ENCODE results near the gene DEPP1.

The DEPP1 gene

DNA sequence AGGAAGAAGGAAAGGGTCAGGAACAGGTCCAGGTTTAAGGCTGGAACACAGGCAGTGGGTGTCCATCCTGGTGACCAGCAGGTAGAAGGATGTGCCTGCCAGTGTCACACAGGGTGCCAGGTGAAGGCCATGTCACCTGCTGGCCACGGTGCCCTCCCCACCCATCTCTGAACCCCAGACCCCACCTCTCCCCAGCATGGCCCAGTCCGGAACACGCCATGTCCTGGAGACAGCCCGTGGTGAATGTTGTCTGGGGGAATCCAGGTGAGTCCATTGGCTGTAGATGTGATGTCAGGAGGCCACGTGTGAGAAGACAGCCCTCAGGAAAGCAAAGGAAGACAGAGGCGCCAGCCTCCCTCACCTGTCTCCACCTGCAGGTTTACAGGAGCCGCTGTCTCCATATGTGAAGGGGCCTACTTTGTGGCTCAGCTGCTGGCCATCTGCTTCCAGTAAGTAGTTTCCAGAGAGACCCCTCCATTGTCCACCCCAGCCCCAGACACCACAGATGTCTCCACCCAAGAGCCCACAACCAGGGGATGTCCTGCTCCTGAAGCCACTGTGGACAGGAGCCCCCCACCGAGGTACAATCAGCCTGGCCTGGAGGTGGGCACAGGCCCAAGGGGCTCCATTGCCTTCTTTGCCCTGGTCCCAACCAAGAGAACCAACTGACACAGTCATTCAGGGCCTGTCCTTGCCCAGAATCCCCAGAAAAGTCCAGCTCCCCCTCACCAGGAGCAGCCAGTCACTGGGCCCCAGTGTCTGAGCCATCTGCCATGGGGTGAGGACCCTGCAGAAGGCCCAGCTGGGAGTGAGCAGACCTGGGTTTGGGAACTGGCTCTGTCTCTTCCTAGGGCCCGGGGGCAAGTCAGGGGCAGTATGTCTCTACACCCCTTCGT lies 46.7 kb downstream of the DEPP1 start:
- DNase-seq = no peak

DNA sequence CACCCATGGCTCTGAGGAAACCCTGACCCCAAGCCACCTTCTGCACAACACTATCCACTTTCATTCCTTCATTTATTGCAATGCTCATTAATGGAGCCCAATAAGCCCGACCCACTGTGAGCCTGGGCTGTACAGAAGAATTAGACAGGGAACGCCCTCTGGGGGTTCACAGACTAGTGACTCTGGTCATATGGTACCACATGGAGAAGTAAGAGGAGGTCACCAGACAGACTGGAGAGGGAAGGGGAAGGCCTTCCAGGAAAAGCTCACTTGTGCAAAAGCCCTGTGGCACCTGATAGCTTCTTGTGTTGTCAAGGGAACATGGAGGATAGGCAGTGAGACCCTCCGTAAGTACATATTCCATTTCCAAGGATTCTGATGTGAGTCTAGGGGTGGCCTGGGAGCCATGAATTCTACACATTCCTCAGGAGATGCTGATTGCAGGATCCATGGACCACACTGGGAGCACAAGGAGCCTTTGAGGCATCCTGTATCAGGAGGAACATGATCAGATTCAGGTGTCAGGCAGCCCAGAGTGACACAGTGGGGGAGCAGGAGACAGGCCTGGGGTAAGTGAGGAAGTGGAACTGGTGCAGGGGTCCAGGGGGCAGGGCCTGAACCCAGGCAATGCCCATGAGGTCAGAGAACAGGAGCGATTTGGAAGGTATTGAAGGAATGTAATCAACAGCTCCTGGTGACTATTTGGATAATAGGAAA lies 47.5 kb downstream of the DEPP1 start:
- DNase-seq = no peak

DNA sequence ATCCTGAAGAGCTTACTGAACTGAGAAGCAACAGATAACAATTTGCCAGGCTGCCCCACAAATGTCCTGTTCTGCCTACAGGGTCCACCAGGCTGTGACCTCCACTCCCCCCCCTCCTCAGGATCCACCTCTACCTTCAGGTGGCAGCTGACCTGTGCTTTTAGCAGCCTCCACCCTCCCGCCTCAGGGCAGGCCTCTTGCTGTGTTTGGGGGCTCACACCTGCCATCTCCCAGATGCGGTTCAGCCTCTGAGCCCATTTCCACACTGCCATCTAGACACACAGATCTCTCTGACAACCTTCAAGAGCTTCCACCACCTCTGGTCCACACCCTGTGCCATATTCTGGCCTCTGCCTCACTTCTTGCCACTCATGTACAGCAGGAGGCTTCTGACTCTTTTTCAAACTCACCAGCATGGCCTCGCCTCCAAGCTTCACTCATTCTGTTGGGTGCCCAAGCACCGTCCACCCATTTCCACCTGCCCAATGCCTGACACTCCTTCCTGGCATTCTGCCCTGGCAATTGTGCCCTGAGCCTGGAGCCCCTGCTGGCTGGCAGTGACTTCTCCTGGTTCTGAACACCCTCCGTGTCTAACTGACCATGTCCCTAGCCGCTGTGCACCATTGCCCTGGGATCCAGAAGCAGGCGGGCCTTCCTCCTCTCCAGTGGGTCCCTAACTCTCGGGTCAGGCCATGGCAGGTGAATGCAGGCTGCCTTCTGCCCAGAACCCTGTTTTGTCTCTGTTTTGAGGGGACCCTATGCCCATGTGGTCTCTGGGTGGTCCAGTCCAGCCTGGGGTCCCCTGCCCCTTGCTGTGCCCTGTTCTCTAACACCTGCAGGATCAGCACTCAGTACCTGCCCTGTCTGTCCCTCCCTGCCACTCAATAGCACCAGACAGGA lies 49.0 kb downstream of the DEPP1 start:
- no peak for DNase-seq

DNA sequence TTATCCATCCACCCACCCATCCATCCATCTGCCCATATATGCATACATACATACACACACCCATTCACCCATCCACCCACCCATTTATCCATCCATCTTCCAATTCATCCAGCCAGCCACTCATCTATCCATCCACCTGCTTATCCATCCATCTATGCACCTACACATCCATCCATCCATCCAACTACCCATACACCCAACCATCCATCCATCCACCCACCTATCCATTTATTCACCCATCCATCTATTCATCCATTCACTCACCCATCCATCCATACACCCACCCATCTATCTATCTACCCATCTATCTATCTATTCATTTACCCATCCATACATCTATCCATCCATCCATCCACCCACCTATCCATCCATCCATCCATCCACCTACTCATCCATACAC lies 50.1 kb downstream of the DEPP1 start:
- no peak for DNase-seq

DNA sequence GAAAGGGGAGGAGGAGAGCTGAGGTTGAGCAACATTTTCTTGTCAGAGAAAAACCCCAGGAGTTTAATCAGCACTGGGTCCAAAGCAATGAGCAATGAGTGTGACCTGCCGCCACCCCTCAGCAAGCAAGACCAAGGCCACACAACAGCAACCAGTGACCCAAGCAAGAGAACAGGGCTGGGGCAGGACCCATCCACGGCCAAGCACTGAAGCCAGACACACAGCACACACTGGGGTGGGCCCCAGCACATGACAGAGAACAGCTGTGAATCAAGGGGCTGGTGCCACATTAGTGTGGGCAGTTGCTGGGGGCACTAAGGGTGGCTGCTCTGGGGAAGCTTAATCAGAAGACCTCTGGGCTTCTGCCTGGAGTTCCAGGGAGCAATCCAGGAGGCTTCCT lies 51.3 kb downstream of the DEPP1 start:
- no peak for DNase-seq

DNA sequence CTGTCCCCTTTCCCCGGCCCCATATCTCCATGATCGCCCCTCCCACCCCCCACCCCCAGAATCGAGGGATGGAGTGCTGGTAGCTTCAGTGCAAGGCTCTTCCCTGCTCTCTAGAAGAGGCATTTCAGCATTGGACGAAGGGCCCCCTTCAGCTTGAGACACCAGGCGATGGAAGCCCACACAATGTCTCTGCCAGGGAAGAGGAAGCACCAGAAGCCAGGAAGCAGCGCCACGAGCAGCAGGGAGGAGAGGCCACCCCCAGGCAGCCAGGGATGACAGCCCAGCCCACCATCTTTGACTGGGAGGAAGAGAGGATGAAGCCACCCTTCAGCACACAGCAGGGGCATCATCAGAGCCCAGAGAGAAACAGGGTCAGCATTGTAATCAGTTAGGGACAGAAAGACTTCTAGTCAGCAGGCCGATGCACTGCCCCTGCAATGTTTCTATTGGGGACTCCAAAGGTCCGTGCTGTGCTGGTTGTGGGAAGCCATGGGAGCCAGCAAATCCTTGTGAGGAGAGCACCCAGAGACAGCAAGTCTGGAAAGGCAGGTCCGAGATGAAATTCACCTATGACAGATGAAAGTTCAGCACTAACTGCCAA lies 51.8 kb downstream of the DEPP1 start:
- no peak for DNase-seq

Data from KG1 (cell line).